GM19372 (cell line): ENCODE data around the gene ZNF280D.
"Not testable (repeated sequence)": the region's sequence is repeated elsewhere in the genome, so short reads cannot be mapped to it uniquely, and the experiment has no call there.

Experiments used
- ATAC-seq: cut with Tn5 transposase; IDR thresholded peaks from one replicate; pipeline ENCODE4 v1.9.1; 2021; ENCODE audit warnings: mild to moderate bottlenecking, low read depth, moderate library complexity; ENCODE audit not compliant: unreplicated experiment

ZNF280D gene

GRCh38 chr15:56719021-56719612 lies 14.2 kb downstream of the ZNF280D start:
- no peak for ATAC-seq

- no peak for ATAC-seq
These were observed 14.7 kb downstream of the ZNF280D start for GRCh38 chr15:56718560-56718959.

- ATAC-seq: no peak
These were observed 17.0 kb downstream of the ZNF280D start for GRCh38 chr15:56716334-56716733.

- ATAC-seq: no peak
These were observed 18.1 kb downstream of the ZNF280D start for GRCh38 chr15:56715220-56715619.

- ATAC-seq: not testable (repeated sequence)
These were observed 23.8 kb downstream of the ZNF280D start for GRCh38 chr15:56709502-56709901.

GRCh38 chr15:56699743-56700142 lies 33.6 kb downstream of the ZNF280D start:
- no peak for ATAC-seq

- no peak for ATAC-seq
These were observed 35.0 kb downstream of the ZNF280D start for GRCh38 chr15:56698270-56698669.

- no peak for ATAC-seq
These were observed 39.5 kb downstream of the ZNF280D start for GRCh38 chr15:56693761-56694160.

- ATAC-seq: no peak
These were observed 42.6 kb downstream of the ZNF280D start for GRCh38 chr15:56690733-56691132.

- no peak for ATAC-seq
These were observed 49.4 kb downstream of the ZNF280D start for GRCh38 chr15:56683908-56684307.

GRCh38 chr15:56681113-56681512 lies 52.2 kb downstream of the ZNF280D start:
- ATAC-seq: no peak

- ATAC-seq: no peak
These were observed 54.1 kb downstream of the ZNF280D start for GRCh38 chr15:56679225-56679624.

GRCh38 chr15:56678571-56678970 lies 54.7 kb downstream of the ZNF280D start:
- ATAC-seq: no peak

GRCh38 chr15:56677271-56677670 lies 56.0 kb downstream of the ZNF280D start:
- no peak for ATAC-seq

GRCh38 chr15:56675930-56676329 lies 57.4 kb downstream of the ZNF280D start:
- no peak for ATAC-seq

GRCh38 chr15:56674857-56675256 lies 58.5 kb downstream of the ZNF280D start:
- ATAC-seq: no peak

- no peak for ATAC-seq
These were observed 60.6 kb downstream of the ZNF280D start for GRCh38 chr15:56672721-56673120.

- no peak for ATAC-seq
These were observed 65.8 kb downstream of the ZNF280D start for GRCh38 chr15:56667517-56667916.

- ATAC-seq: no peak
These were observed 72.4 kb downstream of the ZNF280D start for GRCh38 chr15:56660943-56661342.

GRCh38 chr15:56659197-56659596 lies 74.1 kb downstream of the ZNF280D start:
- no peak for ATAC-seq

- no peak for ATAC-seq
These were observed 78.7 kb downstream of the ZNF280D start for GRCh38 chr15:56654624-56655023.

- ATAC-seq: no peak
These were observed 79.1 kb downstream of the ZNF280D start for GRCh38 chr15:56654216-56654615.

GRCh38 chr15:56653787-56654186 lies 79.5 kb downstream of the ZNF280D start:
- no peak for ATAC-seq
